Measurements from ENCODE around the gene ZFYVE28.

The ZFYVE28 gene

DNA sequence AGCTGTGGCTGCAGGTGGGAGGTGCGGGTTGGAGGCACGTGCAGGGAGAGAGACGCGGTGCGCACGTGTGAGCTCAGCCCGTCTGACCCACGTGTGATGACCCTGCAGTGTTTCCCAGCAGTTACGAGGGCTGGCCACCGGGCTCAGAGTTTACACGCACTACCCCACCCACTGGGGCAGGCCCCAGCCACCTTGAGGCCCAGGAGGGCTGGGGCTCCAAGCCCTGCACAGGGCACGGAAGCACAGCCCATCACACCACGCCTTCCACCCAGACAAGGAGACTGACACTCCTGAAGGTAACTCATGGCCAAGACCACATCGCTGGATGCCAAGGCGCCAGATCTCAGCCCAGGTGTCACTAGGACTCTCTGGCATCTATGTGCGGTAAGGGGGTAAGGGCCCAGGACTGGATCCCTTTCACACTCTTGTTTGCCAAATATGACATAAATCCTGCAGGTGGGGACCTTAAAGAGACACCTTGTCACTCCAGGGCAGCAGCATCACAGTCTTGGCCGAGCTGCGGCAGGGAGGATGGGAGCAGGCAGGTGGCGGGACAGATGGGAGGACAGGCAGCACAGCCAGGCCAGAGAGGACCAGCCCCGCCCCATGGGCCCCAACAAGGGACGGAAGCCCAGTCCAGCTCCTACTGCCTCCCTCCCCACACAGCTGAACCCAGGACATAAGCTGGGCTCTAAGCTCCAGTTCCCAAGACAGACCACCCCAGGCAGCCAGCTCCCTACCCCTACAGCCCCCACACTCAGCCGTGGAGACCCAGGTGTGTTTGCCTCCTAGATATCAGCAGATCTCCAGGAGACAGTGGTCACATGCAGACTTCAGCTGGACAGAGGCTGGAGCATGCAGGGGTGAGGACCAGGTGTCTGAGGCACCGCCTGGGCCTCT lies 56.8 kb downstream of the ZFYVE28 start:
- TF ChIP-seq, protein P1, sequence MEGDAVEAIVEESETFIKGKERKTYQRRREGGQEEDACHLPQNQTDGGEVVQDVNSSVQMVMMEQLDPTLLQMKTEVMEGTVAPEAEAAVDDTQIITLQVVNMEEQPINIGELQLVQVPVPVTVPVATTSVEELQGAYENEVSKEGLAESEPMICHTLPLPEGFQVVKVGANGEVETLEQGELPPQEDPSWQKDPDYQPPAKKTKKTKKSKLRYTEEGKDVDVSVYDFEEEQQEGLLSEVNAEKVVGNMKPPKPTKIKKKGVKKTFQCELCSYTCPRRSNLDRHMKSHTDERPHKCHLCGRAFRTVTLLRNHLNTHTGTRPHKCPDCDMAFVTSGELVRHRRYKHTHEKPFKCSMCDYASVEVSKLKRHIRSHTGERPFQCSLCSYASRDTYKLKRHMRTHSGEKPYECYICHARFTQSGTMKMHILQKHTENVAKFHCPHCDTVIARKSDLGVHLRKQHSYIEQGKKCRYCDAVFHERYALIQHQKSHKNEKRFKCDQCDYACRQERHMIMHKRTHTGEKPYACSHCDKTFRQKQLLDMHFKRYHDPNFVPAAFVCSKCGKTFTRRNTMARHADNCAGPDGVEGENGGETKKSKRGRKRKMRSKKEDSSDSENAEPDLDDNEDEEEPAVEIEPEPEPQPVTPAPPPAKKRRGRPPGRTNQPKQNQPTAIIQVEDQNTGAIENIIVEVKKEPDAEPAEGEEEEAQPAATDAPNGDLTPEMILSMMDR (IDR thresholded peaks at IDR 0.05; ENCODE audit: low read length, missing control alignments): no peak
- no peak for DNase-seq (ENCODE audit: low read depth)
- H3K4me3 ChIP-seq (replicated peaks; ENCODE audit: low read depth, low read length): no peak overlapping the region

DNA sequence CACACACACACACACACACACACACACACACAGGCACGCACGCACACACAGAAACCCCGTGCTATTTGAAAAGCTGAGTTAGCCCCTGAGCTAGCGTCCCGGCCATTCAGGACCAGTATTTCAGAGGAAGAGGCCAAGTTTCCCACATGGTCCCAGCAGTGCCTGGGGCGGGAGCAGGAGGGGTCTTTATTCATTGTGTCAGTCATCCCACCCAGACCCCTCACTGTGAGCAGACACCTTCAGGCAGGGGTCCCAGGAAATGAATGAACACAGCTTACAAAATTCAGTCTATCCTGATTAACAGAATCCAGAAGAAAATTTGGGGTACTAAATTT lies 58.1 kb downstream of the ZFYVE28 start:
- no peak overlapping the region for H3K4me3 ChIP-seq (replicated peaks; ENCODE audit: low read depth, low read length)
- TF ChIP-seq, protein P1 (IDR thresholded peaks at IDR 0.05; ENCODE audit: low read length, missing control alignments): no peak
- DNase-seq (ENCODE audit: low read depth): no peak

DNA sequence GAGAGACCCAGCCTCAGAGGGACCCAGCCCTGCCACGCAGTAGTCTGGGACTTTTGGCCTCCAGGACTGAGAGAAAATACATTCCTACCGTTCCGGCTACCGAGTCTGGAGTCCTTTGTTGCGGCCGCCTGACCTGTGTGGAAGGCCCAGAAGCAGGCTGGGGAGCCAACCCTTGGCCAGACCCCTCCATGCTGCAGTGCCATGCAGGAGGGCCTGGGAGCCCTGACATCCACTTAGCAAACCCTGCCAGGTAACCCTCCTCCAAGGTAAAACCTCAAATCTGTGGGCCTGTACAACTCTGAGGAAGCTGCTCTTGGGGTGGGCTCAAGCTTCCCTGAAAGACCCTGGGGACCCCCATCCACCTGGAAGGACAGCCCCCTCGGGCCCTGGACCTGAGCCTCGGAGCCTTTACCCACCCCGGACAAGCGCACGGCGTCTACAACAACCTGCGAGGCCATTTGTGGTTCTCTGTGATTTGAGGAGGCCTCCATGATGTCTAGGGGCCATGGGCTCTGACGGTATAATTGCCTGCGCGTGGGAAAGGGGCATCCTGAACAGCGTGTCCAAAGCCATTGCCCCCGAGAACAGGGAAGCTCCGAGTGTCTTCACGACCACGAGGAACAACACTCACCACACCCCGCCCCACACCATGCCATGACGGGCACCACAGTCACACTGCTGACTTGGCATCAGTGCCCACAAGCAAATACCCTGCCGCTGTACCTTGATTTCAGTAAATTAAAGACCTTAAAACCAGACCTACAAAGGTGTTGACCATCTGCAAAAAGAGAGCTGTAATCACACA lies 58.7 kb downstream of the ZFYVE28 start:
- DNase-seq (ENCODE audit: low read depth): no peak
- TF ChIP-seq, protein P1 (IDR thresholded peaks at IDR 0.05; ENCODE audit: low read length, missing control alignments): no peak

DNA sequence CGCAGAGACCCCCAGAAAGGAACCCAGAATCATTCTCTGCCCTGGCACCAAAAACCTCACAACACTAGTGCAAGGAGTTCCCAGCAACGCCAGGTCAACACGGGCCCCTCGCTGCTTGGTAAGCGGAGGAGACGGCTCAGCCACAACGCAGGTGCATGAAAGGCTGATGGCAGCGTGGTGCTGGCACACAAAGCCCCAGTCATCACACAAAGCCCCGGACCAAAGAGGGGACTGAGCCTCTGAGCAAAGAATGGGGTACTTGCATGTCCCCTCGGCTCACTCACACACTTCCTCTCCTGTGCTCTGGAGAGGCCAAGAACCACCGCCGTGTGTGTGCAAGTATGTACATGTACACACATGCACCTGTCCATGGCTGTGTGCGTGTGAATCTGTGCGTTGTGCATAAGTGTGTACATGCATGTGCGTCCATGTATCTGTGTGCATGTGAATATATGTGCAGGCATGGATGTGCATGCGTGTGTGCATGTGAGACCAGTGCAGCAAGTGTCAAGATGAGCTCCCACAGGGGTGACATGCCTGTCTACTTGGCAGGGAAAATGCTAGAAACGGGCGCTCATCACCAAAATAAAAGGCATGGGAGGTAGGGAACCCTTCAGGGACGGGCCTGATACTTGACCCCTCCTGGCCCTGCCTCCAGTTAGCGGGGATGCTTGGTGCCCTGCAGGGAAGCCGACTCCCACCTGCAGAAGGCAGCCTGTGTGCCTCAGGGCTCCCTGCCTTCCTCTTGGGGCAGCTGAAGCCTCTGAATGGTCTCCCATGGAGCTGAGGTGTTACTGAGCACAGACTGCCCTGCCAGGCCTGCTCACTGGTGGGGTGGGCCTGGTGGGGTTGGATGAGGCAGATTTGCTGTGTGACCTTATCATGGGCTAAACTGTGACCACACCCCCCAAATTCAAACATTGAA lies 60.4 kb downstream of the ZFYVE28 start:
- no peak for DNase-seq (ENCODE audit: low read depth)
- H3K4me3 ChIP-seq (replicated peaks; ENCODE audit: low read depth, low read length): no peak overlapping the region
- TF ChIP-seq, protein P1 (IDR thresholded peaks at IDR 0.05; ENCODE audit: low read length, missing control alignments): no peak

More for the DNA sequence above, 58.7 kb downstream of the ZFYVE28 start:
- no peak overlapping the region for H3K4me3 ChIP-seq (replicated peaks; ENCODE audit: low read depth, low read length)

DNA sequence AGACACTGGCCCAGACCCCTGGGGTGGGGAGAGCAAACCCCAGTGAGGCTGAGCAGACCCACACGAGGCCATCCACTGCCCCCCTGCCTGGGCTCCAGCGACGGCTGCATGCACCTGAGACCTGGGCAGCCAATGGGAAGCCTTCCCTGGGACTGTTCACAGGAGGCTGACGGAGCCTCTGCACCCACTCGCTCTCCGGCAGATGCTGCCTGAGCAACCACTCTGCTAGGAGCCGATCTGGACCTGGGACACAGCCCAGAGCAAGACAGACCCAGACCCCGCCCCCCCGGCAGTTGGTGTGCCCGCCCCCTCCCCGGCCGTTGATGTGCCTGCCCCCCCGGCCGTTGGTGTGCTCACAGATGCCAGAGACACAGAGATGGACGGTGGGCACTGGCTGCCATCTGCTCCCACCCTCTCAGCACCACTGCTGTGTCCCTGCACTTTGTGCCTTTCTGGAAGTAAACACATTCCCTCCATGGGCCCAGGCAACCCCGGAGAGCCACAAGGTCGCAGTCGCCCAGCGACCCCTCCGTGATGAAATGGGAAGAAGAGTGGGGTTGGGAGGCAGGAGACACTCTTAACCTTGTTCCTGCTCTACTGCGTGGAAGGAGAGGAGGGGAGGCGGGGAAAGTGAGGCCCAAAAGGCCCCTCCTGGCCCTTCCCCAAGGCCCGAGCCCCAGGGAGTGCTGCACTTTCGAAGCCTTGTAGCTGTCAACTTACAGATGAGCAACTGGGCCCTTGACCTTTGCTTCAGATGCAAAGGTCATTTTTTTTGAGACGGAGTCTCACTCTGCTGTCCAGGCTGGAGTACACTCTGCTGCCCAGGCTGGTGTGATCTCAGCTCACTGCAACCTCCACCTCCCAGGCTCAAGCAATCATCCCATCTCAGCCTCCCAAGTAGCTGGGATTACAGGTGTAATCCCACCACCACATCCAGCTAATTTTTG lies 62.0 kb downstream of the ZFYVE28 start:
- H3K4me3 ChIP-seq (replicated peaks; ENCODE audit: low read depth, low read length): no peak overlapping the region
- DNase-seq (ENCODE audit: low read depth): no peak
- TF ChIP-seq, protein P1 (IDR thresholded peaks at IDR 0.05; ENCODE audit: low read length, missing control alignments): no peak
